LHCN-M2 (cell line): Measurements from ENCODE around the gene PTPRB. TPM values are rescaled to one million over a fixed set of nuclear protein-coding genes. Genes with fewer than 3 reads are reported as not detected.
A peak's percentile ranks its signal among the peaks of the same experiment; 100 is the strongest.
"Not testable (repeated sequence)": the region's sequence is repeated elsewhere in the genome, so short reads cannot be mapped to it uniquely, and the experiment has no call there.

ENCODE experiments used
- DNase-seq: peaks from one replicate; pipeline ENCODE4 v3.0.0-alpha.2; 2012; ENCODE audit warnings: low read depth
- total RNA-seq: library from RNA; depleted of rRNA; stranded (reverse); fragments of >200 nt; gene quantifications from 2 replicates; pipeline ENCODE4 v1.2.3, GENCODE V29; 2014

PTPRB gene
- total RNA-seq, 1 experiment from 2014 or later = 0.40 TPM

GRCh38 chr12:70549340-70550179 is 87.7 kb downstream of the PTPRB start:
- DNase-seq = no peak

- peak; percentile 93 for DNase-seq
Measured at GRCh38 chr12:70543444-70543843, 93.8 kb downstream of the PTPRB start.

DNA sequence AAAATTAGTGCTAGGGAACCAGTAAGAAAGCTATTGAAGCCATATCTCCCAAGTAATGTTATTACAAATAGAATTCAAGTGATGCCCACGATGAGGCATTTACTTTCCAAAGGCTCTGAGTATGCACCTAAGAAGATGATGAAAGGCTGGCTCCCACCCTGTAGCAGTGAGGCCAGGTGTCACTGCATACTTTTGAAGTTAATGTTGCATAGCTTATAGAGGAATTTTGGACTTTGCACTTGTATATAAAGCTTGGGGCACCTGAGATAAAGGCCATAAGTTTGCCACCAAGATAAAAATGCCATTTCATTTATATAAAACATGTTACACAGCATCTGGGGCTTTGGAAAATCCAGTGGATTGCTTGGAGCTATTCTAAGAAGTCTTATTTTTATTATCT is 96.2 kb downstream of the PTPRB start:
- DNase-seq = no peak

DNA sequence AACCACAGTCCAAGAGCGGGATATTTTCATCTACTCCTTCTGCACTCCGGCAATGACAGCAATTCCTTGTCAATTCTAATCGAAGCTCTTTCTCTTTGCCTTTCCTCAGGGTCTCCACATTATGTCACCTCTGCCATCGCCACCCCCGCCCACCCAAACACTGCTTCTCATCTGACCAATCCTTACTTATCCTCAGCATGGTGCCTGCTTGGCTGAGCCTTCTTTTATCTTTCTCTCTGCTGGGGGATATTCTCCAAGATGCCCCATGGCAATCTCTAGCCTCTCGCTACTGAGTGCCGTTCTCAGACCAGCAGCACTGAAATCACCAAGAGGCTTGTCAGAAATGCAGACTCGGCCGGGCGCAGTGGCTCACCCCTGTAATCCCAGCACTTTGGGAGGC is 100.6 kb downstream of the PTPRB start:
- DNase-seq = no peak

GRCh38 chr12:70535896-70536374 is 101.3 kb downstream of the PTPRB start:
- DNase-seq = no peak

DNA sequence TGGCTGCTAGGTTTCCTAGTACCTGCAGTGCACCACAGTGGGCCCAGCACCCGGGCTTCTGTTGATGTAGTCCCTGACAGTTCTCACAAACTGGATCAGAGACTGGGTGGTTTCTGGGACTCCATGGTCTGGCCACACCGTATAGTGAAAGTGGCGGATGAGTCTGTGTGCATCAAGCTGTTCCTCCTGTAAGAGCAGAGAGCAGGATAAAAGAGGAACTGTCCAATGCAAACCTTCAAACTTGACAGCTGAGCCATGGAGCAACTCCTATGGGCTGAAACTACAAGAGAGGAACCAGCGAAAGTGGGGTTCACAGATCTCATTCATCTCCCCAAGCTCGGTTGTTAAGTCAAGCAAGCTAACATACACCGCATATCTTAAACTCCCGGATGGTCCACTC is 102.8 kb downstream of the PTPRB start:
- DNase-seq = no peak

- DNase-seq = no peak
Measured at GRCh38 chr12:70529647-70530046, 107.6 kb downstream of the PTPRB start.

GRCh38 chr12:70520847-70521246 is 116.4 kb downstream of the PTPRB start:
- no peak for DNase-seq

GRCh38 chr12:70513426-70513825 is 123.8 kb downstream of the PTPRB start:
- no peak for DNase-seq

DNA sequence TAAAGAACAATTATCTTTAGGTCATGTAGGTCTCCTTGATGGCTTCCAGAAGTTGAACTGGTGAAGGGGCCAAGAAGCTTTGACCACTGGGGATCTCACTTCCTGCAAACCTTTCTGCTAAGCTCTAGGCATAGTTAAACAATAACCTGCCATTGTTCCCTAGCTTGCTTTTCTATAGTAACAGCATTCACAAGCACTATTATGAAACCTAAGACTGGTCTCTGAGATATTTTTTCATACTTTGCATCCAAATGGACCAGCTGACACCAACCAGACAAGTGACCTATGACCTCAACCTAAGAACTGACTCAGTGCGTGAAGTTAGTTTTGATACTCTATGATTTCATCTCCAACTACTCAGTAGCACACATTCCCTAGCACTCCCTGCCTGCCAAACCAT is 129.1 kb downstream of the PTPRB start:
- DNase-seq = peak; percentile 7

DNA sequence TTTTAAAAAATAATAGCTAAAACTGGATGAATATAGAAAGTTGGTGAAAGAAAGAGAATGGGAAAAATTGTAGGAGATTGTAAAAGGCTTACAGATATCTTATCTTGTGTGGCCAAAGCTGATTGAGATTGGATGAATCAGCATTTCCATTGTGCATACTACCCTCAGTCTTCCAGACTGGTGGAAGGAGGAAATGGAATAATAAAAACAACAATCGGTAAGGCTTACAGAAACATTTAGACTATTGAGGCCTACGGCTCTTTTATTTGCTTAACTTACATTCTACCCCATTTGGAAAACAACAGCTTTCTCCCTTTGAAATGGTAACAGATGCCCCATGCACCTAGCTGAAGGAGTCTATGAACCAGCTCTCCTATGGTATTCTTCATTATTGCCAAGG is 129.8 kb downstream of the PTPRB start:
- no peak for DNase-seq

GRCh38 chr12:70497508-70497907 is 139.7 kb downstream of the PTPRB start:
- no peak for DNase-seq

- not testable (repeated sequence) for DNase-seq
Measured at GRCh38 chr12:70492904-70493303, 144.3 kb downstream of the PTPRB start.

DNA sequence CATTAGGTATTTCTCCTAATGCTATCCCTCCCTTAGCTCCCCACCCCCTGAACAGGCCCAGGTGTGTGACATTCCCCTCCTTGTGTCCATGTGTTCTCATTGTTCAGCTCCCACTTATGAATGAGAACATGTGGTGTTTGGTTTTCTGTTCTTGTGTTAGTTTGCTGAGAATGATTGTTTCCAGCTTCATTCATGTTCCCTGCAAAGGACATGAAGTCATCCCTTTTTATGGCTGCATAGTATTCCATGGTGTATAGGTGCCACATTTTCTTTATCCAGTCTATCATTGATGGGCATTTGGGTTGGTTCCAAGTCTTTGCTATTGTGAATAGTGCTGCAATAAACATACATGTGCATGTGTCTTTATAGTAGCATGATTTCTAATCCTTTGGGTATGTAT is 146.3 kb downstream of the PTPRB start:
- DNase-seq = not testable (repeated sequence)

DNA sequence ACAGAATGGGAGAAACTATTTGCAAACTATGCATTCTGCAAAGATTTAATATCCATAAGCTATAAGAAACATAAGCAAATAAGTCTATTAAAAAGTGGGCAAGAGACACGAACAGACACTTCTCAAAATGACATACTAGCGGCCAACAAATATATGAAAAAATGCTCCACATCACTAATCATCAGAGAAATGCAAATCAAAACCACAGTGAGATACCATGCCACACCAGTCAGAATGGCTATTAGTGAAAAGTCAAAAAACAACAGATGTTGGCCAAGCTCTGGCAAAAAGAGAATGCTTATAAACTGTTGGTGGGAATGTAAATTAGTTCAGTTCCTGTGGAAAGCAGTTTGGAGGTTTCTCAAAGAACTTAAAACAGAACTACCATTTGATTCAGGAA is 149.8 kb downstream of the PTPRB start:
- DNase-seq = peak; percentile 3

DNA sequence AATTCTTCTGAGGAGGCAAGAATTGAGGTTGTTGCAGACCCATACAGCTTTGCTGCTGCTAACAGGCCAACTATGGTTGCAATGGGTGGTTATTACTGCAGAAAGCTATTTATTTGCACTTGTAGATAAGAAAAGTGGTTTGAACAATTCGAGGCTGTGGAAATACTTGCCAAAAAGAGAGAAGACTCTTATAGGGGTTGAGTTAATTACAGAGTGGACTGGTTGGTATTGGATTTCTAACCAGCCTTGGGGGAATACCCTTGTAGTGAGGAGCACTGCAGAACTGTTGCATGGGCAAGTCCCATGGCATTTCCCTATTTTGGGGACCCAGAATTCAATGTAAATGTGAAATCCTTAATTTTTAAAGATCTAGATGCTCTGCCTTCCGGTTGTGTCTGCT is 150.6 kb downstream of the PTPRB start:
- DNase-seq = no peak

- DNase-seq = no peak
Measured at GRCh38 chr12:70485704-70486103, 151.5 kb downstream of the PTPRB start.

DNA sequence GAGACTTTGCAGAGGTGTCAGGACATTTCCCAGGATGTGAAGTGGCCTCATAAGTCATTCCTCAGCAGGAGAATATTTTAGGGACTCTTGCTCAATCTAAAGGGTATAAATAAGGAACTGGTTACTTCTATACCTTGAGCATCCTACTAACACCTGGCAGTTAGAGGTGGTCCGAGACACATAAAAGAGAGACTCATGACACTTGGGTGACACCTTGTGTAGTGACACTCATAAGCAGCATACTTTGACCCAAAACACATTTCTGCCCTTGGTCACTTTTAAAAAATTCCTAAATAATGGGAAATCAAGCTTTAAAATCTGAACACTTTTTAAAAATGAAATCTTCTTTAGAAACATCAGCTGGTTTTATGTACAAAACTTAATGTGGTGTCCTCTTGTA is 152.8 kb downstream of the PTPRB start:
- DNase-seq = no peak

DNA sequence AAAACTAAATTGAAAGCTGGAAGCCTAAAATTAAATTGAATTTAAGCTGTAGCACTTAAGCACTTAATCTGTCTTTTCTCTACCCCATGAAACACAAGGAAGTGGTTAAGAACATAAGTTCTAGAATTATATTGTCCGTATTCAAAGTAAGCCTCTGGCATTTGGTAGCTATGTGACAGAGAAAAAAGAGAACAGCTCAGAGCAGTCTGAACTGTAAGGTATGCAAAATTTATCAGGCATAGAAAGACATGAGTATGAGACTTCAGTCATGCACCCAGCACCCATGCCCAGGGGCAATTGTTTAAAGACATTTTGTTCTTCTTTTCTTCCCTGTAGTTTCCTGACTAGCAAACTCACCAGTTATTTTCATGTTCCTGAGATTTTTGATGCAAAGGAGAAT is 154.5 kb downstream of the PTPRB start:
- DNase-seq = no peak

DNA sequence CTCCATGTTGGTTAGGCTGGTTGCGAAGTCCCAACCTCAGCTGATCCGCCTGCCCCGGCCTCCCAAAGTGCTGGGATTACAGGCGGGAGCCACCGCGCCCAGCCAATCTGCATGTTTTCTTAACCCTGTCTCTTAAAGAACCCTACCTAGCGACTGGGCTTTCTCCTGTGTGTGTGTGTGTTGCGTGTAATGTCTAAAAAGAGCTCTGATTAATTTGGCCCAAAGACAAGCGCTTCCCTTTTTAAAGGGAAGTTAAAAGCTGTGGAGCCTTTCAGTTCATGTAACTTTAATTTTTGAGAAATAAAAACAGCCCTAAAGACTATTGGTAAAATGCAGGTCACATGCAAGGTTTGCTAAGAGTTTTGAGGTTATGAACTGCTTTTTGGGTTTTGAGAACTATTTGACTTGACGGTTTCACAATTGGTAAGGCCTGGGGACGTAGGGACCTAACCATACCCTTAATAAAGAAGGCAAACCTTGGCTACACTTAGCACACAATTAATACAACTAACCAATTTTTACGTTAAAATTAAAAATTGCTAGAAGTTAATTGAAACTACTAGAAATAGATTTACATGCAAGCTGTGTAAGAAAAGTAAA is 167.9 kb downstream of the PTPRB start:
- no peak for DNase-seq

- no peak for DNase-seq
Measured at GRCh38 chr12:70468741-70469140, 168.5 kb downstream of the PTPRB start.

- DNase-seq = no peak
Measured at GRCh38 chr12:70467918-70468733, 169.1 kb downstream of the PTPRB start.
